Measurements from ENCODE around the gene TSPY1. TPM values are rescaled to one million over a fixed set of nuclear protein-coding genes. Genes with fewer than 3 reads are reported as not detected.
"Not testable (repeated sequence)": the region's sequence is repeated elsewhere in the genome, so short reads cannot be mapped to it uniquely, and the experiment has no call there.

Gene TSPY1
- total RNA-seq, result not detected

DNA sequence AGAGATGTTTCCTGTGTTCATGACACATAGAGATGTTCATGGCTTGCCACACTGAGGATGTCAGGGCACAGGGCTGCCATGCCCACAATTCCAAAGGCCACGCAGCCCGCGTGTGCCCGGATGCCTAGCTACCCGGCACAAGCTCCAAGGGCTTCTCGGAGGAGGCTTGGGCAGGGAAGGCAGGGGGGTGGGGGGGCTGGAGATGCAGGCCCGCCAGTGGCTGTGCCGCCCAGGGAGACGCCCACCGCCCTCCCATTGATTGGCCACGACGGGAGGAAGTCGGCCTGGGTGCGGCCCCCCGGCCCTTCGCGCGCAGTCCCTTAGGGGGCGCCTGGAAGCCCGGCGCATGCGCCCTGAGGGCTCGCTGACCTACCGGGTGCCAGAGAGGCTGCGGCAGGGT lies at the start of gene TSPY1:
TSPY1 (plus strand) TSS at position 301 of the 400 bp plus-strand sequence; CDS start at position 347, 46 bp downstream.
- H3K4me1 Mint-ChIP-seq; H3K9me3 Mint-ChIP-seq; H3K36me3 Mint-ChIP-seq; H3K27ac Mint-ChIP-seq; DNase-seq; H3K27me3 Mint-ChIP-seq; H3K4me3 Mint-ChIP-seq; POLR2A ChIA-PET; ATAC-seq (ENCODE audit: low read depth): not testable (repeated sequence)

DNA sequence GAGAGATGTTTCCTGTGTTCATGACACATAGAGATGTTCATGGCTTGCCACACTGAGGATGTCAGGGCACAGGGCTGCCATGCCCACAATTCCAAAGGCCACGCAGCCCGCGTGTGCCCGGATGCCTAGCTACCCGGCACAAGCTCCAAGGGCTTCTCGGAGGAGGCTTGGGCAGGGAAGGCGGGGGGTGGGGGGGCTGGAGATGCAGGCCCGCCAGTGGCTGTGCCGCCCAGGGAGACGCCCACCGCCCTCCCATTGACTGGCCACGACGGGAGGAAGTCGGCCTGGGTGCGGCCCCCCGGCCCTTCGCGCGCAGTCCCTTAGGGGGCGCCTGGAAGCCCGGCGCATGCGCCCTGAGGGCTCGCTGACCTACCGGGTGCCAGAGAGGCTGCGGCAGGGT lies 20.2 kb downstream of the TSPY1 start, which contains the start of gene TSPY9:
TSPY9 (plus strand) TSS at position 301 of the 400 bp plus-strand sequence; CDS start at position 347, 46 bp downstream.
- H3K36me3 Mint-ChIP-seq; ATAC-seq (ENCODE audit: low read depth); H3K4me1 Mint-ChIP-seq; DNase-seq; H3K27me3 Mint-ChIP-seq; H3K9me3 Mint-ChIP-seq; H3K4me3 Mint-ChIP-seq; H3K27ac Mint-ChIP-seq; POLR2A ChIA-PET: not testable (repeated sequence)

GRCh38 chrY:9504396-9504795 lies 37.6 kb downstream of the TSPY1 start:
- H3K4me3 Mint-ChIP-seq; H3K9me3 Mint-ChIP-seq; H3K27me3 Mint-ChIP-seq; DNase-seq; H3K27ac Mint-ChIP-seq; POLR2A ChIA-PET; ATAC-seq (ENCODE audit: low read depth); H3K36me3 Mint-ChIP-seq; H3K4me1 Mint-ChIP-seq: not testable (repeated sequence)

DNA sequence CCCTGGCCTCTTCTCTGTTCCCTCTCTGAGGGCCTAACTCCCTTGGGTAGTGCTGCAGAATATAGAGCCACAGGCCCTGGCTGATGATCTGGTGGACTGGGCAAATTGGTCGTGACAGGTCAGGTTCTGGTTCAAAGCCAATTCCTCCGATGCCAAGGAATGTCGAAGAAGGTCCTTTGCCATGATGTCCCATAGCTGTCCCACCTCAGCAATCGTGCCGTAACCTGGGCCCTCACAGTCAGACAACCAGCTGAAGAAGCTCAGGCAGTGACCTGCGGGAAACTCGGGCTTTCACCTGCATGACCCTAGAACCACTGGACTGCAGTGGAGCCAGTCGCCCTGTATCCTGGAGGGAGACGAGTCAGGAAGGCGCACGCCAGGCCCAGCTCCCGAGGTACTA lies 49.5 kb downstream of the TSPY1 start:
- H3K4me3 Mint-ChIP-seq; ATAC-seq (ENCODE audit: low read depth); H3K9me3 Mint-ChIP-seq; POLR2A ChIA-PET; H3K27ac Mint-ChIP-seq; DNase-seq; H3K4me1 Mint-ChIP-seq; H3K27me3 Mint-ChIP-seq; H3K36me3 Mint-ChIP-seq: not testable (repeated sequence)

Other genes with a start within 250 kb of the TSPY1 start
- not detected for gene TSPY4, start 129.5 kb upstream of the TSPY1 start, total RNA-seq
- not detected for gene TSPY8, start 109.2 kb upstream of the TSPY1 start, total RNA-seq
- not detected for gene TSPY3, start 68.5 kb upstream of the TSPY1 start, total RNA-seq
- gene TSPY9, start 20.3 kb downstream of the TSPY1 start, total RNA-seq, result not detected
- gene TSPY10, start 60.9 kb downstream of the TSPY1 start, total RNA-seq, result not detected

All from activated naive CD8-positive, alpha-beta T cell treated with anti-CD3 and anti-CD28 coated beads, Interleukin-2, amount 10 ng/mL, durations not matched to agents 7 days and 5 days (primary cell).